GM12878 (cell line): Measurements from ENCODE around the gene PPP1R13B. TPM values are rescaled to one million over a fixed set of nuclear protein-coding genes. Genes with fewer than 3 reads are reported as not detected.

Experiments used
- BHLHE40 ChIP-seq, 2 experiments: fragments of 450-650 bp in 1 of 2; IDR thresholded peaks; 2 replicates each; pipeline ENCODE4 v1.6.1; 2011 to 2017; ENCODE audit warnings: low read depth in 2 of 2, borderline replicate concordance in 1 of 2, improper control_type of control experiment in 1 of 2, low read length in 1 of 2, mild to moderate bottlenecking in 1 of 2
- CHD2 ChIP-seq: IDR thresholded peaks from 2 replicates; pipeline ENCODE4 v1.6.1; 2011; ENCODE audit warnings: low read depth, low read length, improper control_type of control experiment, borderline replicate concordance
- HCFC1 ChIP-seq: fragments of 150-350 bp; IDR thresholded peaks from 2 replicates; pipeline ENCODE4 v1.6.1; 2014; ENCODE audit warnings: low read length
- NRF1 ChIP-seq: conservative IDR thresholded peaks from 2 replicates; pipeline ENCODE4 v1.6.1; 2011; ENCODE audit warnings: mild to moderate bottlenecking, low read depth, low read length, improper control_type of control experiment
- SUPT20H ChIP-seq: IDR thresholded peaks from 2 replicates; pipeline ENCODE4 v1.6.1; 2011; ENCODE audit warnings: low read depth, mild to moderate bottlenecking, low read length, moderate library complexity, borderline replicate concordance; ENCODE audit not compliant: control insufficient read depth
- polyA plus RNA-seq, 11 experiments: library from polyadenylated mRNA; depleted of rRNA in 4 of 11; unstranded in 6 of 11; stranded (reverse) in 5 of 11; fragments of >200 nt; fragmentation: Nextera tagmentation in 4 of 11; fragmentation: Illumina TruSeq in 1 of 11; extraction: Ambion mirVana in 4 of 11; extraction: Trizol in 1 of 11; gene quantifications; 1 replicate in 1 of 11; 2 replicates in 10 of 11; pipeline versions ENCODE4 v1.2.1 to v1.2.3, GENCODE V29; 2011 to 2016; ENCODE audit warnings: inconsistent platforms in 2 of 11, missing spikeins in 2 of 11, low read depth in 1 of 11
- total RNA-seq, 4 experiments: library from RNA; depleted of rRNA in 3 of 4; stranded (reverse); fragments of >200 nt in 3 of 4; fragmentation: Illumina TruSeq in 1 of 4; extraction: Trizol in 1 of 4; gene quantifications; 2 replicates each; pipeline versions ENCODE4 v1.2.1 to v1.2.3, GENCODE V29; 2013 to 2021
- TF ChIP-seq, protein P1 (sequence below): IDR thresholded peaks from 2 replicates; pipeline ENCODE4 v1.6.1; 2012; ENCODE audit warnings: improper control_type of control experiment, low read depth, low read length; ENCODE audit not compliant: insufficient replicate concordance

The PPP1R13B gene
- total and polyA plus RNA-seq, 10 of the 15 experiments (the other 5 are each of a cell fraction or from before 2014, with no cell fraction given): 0.16 to 8.1 (median 3.2) TPM

DNA sequence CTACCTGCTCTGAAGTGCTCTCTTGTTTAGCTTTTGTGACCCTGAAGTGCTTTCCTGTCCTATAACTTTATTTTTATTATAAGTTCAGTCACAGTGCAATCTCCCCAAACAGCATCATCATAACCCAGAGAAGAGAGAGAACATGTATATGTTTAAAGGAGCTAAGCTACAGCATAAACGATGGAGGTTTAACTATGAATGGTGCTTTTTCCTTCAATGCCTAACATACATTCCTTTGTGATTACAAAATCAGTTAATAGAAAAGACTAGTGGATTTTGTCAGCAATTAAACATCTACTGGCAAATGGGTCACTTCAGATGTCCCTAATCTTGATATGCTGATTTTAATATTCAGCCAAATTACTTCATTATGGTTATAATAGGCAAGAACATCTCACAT lies 85.3 kb downstream of the PPP1R13B start (continued):
- TF ChIP-seq, protein P1, sequence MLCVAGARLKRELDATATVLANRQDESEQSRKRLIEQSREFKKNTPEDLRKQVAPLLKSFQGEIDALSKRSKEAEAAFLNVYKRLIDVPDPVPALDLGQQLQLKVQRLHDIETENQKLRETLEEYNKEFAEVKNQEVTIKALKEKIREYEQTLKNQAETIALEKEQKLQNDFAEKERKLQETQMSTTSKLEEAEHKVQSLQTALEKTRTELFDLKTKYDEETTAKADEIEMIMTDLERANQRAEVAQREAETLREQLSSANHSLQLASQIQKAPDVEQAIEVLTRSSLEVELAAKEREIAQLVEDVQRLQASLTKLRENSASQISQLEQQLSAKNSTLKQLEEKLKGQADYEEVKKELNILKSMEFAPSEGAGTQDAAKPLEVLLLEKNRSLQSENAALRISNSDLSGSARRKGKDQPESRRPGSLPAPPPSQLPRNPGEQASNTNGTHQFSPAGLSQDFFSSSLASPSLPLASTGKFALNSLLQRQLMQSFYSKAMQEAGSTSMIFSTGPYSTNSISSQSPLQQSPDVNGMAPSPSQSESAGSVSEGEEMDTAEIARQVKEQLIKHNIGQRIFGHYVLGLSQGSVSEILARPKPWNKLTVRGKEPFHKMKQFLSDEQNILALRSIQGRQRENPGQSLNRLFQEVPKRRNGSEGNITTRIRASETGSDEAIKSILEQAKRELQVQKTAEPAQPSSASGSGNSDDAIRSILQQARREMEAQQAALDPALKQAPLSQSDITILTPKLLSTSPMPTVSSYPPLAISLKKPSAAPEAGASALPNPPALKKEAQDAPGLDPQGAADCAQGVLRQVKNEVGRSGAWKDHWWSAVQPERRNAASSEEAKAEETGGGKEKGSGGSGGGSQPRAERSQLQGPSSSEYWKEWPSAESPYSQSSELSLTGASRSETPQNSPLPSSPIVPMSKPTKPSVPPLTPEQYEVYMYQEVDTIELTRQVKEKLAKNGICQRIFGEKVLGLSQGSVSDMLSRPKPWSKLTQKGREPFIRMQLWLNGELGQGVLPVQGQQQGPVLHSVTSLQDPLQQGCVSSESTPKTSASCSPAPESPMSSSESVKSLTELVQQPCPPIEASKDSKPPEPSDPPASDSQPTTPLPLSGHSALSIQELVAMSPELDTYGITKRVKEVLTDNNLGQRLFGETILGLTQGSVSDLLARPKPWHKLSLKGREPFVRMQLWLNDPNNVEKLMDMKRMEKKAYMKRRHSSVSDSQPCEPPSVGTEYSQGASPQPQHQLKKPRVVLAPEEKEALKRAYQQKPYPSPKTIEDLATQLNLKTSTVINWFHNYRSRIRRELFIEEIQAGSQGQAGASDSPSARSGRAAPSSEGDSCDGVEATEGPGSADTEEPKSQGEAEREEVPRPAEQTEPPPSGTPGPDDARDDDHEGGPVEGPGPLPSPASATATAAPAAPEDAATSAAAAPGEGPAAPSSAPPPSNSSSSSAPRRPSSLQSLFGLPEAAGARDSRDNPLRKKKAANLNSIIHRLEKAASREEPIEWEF: no peak
- TF ChIP-seq NRF1: no peak
- TF ChIP-seq BHLHE40 (IDR thresholded peaks at IDR 0.05; ENCODE audit: borderline replicate concordance in 1 of 2, low read depth in 2 of 2, low read length in 1 of 2): no peak
- no peak for TF ChIP-seq HCFC1
- TF ChIP-seq SUPT20H: no peak
- TF ChIP-seq CHD2: no peak
